ENCODE data around the gene NEK11.

The NEK11 gene

GRCh38 chr3:131231710-131232389 is 205.2 kb downstream of the NEK11 start:
- ATAC-seq (ENCODE audit: insufficient read depth, low read depth) (no peak), DNase-seq (no peak)
- TF ChIP-seq EZH2 (IDR thresholded peaks at IDR 0.05; ENCODE audit: borderline replicate concordance, low read depth, low read length, severe bottlenecking) (no peak), CTCF (IDR thresholded peaks at IDR 0.05; ENCODE audit: borderline replicate concordance, extremely low read depth, low read length, poor library complexity, severe bottlenecking) (no peak)
- Histone ChIP-seq H3K4me1 (ENCODE audit: insufficient read depth, low read length) (no peaks in the 10 kb centered on the region), H3K9ac (ENCODE audit: low read depth, low read length) (no peak overlapping the region), H3K4me3 (ENCODE audit: low read depth in 1 of 2, low read length in 2 of 2) (no peak overlapping the region), H3K4me2 (ENCODE audit: insufficient read depth, low read length) (no peak overlapping the region), H4K20me1 (ENCODE audit: insufficient read depth, low read length) (no peaks in the 10 kb centered on the region), H3K36me3 (ENCODE audit: insufficient read depth, low read length) (no peaks in the 10 kb centered on the region), H3K79me2 (ENCODE audit: insufficient read depth, low read length) (no peaks in the 10 kb centered on the region), H3K9me3 (ENCODE audit: insufficient read depth, low read length, severe bottlenecking) (no peaks in the 10 kb centered on the region), H3K27ac (ENCODE audit: low read length) (no peak overlapping the region), H3K27me3 (ENCODE audit: insufficient read depth, low read length, poor library complexity) (peaks cover 4% of the 10 kb centered on the region), H2AFZ (ENCODE audit: low read depth, low read length) (no peak overlapping the region)

GRCh38 chr3:131232711-131233267 is 206.1 kb downstream of the NEK11 start:
- Histone ChIP-seq H3K27ac (ENCODE audit: low read length) (no peak overlapping the region), H3K79me2 (ENCODE audit: insufficient read depth, low read length) (no peaks in the 10 kb centered on the region), H2AFZ (ENCODE audit: low read depth, low read length) (no peak overlapping the region), H4K20me1 (ENCODE audit: insufficient read depth, low read length) (no peaks in the 10 kb centered on the region), H3K4me3 (ENCODE audit: low read depth in 1 of 2, low read length in 2 of 2) (no peak overlapping the region), H3K27me3 (ENCODE audit: insufficient read depth, low read length, poor library complexity) (peaks cover 4% of the 10 kb centered on the region), H3K9me3 (ENCODE audit: insufficient read depth, low read length, severe bottlenecking) (no peaks in the 10 kb centered on the region), H3K36me3 (ENCODE audit: insufficient read depth, low read length) (no peaks in the 10 kb centered on the region), H3K4me1 (ENCODE audit: insufficient read depth, low read length) (no peaks in the 10 kb centered on the region), H3K9ac (ENCODE audit: low read depth, low read length) (no peak overlapping the region), H3K4me2 (ENCODE audit: insufficient read depth, low read length) (no peak overlapping the region)
- DNase-seq, result no peak
- no peak for ATAC-seq (ENCODE audit: insufficient read depth, low read depth)
- no peak for TF ChIP-seq CTCF (IDR thresholded peaks at IDR 0.05; ENCODE audit: borderline replicate concordance, extremely low read depth, low read length, poor library complexity, severe bottlenecking)

GRCh38 chr3:131233900-131234668 is 207.4 kb downstream of the NEK11 start:
- no peak for ATAC-seq (ENCODE audit: insufficient read depth, low read depth)
- no peak overlapping the region for H2AFZ ChIP-seq (ENCODE audit: low read depth, low read length)
- H3K27ac ChIP-seq (ENCODE audit: low read length), result no peak overlapping the region
- no peak overlapping the region for H3K9ac ChIP-seq (ENCODE audit: low read depth, low read length)
- no peaks in the 10 kb centered on the region for H3K9me3 ChIP-seq (ENCODE audit: insufficient read depth, low read length, severe bottlenecking)
- no peak overlapping the region for H3K4me3 ChIP-seq (ENCODE audit: low read depth in 1 of 2, low read length in 2 of 2)
- H3K79me2 ChIP-seq (ENCODE audit: insufficient read depth, low read length), result no peaks in the 10 kb centered on the region
- TF ChIP-seq EZH2 (IDR thresholded peaks at IDR 0.05; ENCODE audit: borderline replicate concordance, low read depth, low read length, severe bottlenecking) (no peak), CTCF (IDR thresholded peaks at IDR 0.05; ENCODE audit: borderline replicate concordance, extremely low read depth, low read length, poor library complexity, severe bottlenecking) (no peak)
- no peaks in the 10 kb centered on the region for H3K36me3 ChIP-seq (ENCODE audit: insufficient read depth, low read length)
- no peaks in the 10 kb centered on the region for H4K20me1 ChIP-seq (ENCODE audit: insufficient read depth, low read length)
- H3K4me1 ChIP-seq (ENCODE audit: insufficient read depth, low read length), result no peaks in the 10 kb centered on the region
- H3K27me3 ChIP-seq (ENCODE audit: insufficient read depth, low read length, poor library complexity), result peaks cover 4% of the 10 kb centered on the region
- H3K4me2 ChIP-seq (ENCODE audit: insufficient read depth, low read length), result no peak overlapping the region
- no peak for DNase-seq

All from DND-41 (cell line).